WTC11 (cell line): ENCODE results near the gene GBP3.

Experiments
- ATF3 ChIP-seq: sonication (generic); formaldehyde crosslinking; conservative IDR thresholded peaks from 2 replicates; pipeline ENCODE4 v1.8.1; 2022; ENCODE audit warnings: mild to moderate bottlenecking, missing genetic modification reagents
- CREM ChIP-seq: sonication (generic); formaldehyde crosslinking; IDR thresholded peaks from 2 replicates; pipeline ENCODE4 v1.8.1; 2022; ENCODE audit warnings: mild to moderate bottlenecking, missing genetic modification reagents, moderate library complexity
- CTCF ChIP-seq: fragments of 200-600 bp; IDR thresholded peaks from 2 replicates; pipeline ENCODE4 v1.8.0; 2022; ENCODE audit warnings: antibody characterized with exemption
- E2F1 ChIP-seq: sonication (generic); formaldehyde crosslinking; IDR thresholded peaks from 2 replicates; pipeline ENCODE4 v1.8.0; 2022; ENCODE audit warnings: mild to moderate bottlenecking, missing genetic modification reagents
- IRF2 ChIP-seq: sonication (generic); formaldehyde crosslinking; IDR thresholded peaks from 2 replicates; pipeline ENCODE4 v1.8.0; 2022; ENCODE audit warnings: low read depth, missing genetic modification reagents, borderline replicate concordance
- NR2C2 ChIP-seq: sonication (generic); formaldehyde crosslinking; IDR thresholded peaks from 2 replicates; pipeline ENCODE4 v1.8.0; 2022; ENCODE audit warnings: mild to moderate bottlenecking, missing genetic modification reagents
- ZNF232 ChIP-seq: sonication (generic); formaldehyde crosslinking; IDR thresholded peaks from 2 replicates; pipeline ENCODE4 v1.8.0; 2022; ENCODE audit warnings: mild to moderate bottlenecking, missing genetic modification reagents
- ZNF281 ChIP-seq: sonication (generic); formaldehyde crosslinking; IDR thresholded peaks from 2 replicates; pipeline ENCODE4 v1.8.0; 2023; ENCODE audit warnings: mild to moderate bottlenecking, missing genetic modification reagents

- TF ChIP-seq ZNF232 (CRISPR knock-in tag) (no peak), CTCF (no peak), ATF3 (CRISPR knock-in tag) (no peak), E2F1 (CRISPR knock-in tag) (no peak), NR2C2 (CRISPR knock-in tag) (no peak), ZNF281 (CRISPR knock-in tag) (no peak), CREM (CRISPR knock-in tag) (no peak), IRF2 (no peak)
These were observed 32.2 kb downstream of the GBP3 start for GRCh38 chr1:88990426-88990825.
